ENCODE results near the gene NR1D2.
"Not testable (repeated sequence)": the region's sequence is repeated elsewhere in the genome, so short reads cannot be mapped to it uniquely, and the experiment has no call there.

NR1D2 gene

DNA sequence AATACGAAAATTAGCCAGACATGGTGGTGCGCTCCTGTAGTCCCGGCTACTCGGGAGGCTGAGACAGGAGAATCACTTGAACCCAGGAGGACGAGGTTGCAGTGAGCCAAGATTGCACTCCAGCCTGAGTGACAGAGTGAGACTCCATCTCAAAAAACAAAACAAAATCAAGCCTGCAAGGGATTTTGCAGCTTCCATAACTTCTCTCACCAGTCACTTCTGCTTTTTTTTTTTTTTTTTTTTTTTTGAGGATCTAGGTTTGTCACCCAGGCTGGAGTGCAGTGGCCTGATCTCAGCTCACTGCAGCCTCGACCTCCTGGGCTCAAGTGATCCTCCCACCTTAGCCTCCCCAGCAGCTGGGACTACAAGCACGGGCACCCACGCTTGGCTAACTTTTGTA is 65.7 kb downstream of the NR1D2 start:
- not testable (repeated sequence) for DNase-seq

DNA sequence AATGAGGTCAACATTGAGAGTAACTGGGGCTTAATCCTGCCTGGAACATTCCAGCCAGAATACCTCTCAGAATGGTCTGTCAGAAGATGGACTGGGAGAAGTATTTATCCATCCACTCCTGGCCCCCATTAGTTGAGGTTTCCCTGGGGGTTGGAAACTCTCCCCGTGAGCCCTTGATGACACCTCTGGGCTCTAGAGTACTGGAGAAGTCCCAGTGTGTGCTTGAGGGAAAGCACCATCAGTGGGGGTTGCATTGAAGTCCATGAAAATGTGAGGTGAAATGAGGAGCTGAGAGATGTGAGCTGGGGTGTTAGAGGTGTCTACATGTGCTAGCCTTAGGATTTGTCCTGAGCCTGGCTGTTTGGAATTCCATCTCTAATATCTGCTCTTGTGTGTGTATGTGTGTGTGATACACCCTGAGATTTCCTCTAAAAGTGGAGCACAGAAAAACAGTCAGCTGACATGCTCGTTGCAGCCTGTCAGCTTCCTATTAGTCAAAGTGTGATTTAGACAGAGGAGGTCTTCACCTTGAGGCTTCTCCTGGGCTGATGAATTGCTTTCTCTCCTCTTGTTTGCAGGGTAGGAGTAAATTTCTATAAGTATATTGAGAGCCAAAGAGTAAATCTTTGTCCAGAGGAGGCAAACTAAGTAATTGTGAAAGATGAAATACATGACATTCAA is 67.6 kb downstream of the NR1D2 start:
- DNase-seq, result no peak

DNA sequence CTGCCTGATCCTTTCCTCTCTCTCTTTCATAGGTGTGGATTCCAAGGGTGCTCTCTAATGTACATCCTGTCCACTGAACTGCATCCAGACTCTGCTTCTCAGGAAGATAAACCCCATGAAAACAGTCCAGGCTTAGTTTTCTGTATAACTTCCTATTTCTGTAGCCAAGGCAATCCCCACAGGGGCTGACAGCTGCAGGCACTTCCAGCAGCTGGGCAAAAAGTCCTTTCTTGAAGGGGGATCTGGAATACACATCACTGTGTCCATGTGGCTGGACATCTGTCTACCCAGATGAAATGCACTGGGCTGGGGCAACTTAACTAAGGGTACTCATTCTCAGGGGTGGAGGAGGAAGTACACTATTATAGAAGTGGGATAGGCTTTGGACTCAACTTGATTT is 72.2 kb downstream of the NR1D2 start:
- no peak for DNase-seq

DNA sequence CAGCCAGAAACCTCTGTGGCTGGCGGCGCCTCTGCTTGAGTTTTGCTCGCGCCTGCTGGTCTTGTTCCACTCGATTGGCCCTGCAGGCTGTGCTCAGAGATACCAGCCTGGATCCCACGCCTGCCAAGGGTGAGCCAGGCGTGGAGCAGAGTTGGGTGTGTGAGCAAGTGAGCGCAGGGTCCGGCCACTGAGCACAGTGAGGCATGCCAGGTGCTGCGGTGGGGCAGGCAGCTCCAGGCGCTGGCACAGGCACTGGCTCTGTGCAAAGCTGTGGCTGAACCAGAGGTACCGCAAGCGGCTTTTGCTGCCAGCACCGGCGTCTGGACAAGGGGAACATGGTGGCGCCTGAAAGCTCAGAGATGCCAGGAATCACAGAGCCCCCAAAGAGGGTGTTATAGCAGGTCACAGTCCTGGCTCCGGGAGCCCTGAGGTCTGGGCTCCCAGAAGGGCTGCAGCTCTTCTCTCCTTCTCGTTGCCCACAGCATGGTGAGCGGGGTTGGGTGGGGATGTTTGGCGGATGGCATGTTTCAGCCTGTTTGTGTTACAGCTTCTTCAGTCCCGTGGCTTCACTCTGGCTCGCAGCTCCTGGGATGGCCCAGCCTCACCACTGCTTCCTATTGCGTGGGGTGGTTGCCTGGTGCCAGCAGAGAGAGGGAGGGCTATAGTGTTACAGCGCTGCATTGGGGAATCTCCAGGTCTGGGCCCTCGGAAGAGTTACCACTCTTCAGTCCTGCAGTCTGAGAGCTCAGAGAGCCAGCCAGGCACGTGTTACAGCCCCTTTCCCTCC is 73.9 kb downstream of the NR1D2 start:
- DNase-seq, result no peak

DNA sequence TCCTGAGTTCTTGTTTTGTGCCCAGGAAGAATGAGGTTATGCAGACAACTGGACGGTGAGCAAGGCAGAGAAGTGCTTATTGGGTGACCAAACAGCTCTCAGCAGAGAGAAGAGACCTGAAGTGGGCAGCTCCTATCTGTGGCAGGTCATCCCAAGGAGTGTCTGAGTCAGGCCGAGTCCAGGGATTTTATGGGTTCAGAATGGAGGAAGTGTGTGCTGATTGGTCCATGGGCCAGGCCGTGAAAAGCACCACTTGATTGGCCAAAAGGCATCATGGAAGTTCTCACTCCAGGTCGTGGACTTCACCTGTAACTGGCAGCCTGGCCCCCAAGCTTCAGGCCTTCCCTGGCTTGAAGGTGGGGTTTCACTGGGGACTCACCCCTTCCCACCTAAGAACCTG is 74.5 kb downstream of the NR1D2 start:
- DNase-seq, result no peak

DNA sequence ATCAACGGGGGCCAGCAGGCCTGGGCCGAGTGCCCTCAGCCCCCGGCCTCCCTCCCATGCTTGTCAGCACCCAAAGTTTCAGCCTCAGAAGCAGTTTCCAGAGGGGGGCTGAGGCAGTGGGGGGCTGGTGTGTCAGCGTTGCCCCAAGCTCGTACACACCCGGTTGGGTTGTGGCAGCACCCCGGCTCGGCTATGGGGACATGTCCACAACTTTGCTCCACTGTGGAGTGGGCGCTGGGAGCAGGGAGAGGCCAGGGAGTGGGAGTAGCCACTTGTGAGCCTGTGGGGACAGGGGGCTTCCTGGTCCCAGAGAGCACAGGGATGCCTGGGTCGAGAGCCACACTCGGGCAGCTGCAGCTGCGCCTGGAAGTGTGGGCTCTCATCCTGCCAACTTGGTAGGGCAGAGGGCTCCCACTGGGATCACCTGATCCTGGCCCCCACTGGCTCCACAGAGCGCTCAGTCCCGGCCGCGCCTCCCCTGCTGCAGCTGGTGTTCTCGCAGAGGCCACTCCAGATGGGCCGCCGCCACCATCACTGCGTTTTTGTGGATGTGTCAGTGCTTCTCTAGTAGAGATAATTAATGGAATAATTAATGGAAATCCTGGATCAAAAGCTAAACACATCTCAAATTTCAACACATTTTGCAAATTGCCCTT is 75.1 kb downstream of the NR1D2 start:
- no peak for DNase-seq

DNA sequence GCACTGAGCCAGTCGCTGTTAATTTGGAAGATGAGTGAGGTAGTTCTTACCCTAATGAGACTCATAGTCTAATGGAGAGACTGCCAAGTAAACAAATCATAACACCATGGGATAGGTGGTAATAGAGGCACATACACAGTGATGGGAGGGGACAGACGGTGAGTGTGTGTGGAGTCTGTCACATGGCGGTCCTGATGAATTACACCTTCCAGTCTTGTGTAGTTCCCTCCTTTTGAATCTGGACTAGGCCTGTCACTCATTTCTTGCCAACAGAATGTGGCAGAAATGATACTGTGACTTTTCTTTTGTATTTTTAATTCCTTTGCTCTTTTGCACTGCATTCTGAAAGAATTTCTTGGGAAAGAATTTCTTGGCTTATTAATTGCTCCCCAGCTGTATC is 78.1 kb downstream of the NR1D2 start:
- no peak for DNase-seq

DNA sequence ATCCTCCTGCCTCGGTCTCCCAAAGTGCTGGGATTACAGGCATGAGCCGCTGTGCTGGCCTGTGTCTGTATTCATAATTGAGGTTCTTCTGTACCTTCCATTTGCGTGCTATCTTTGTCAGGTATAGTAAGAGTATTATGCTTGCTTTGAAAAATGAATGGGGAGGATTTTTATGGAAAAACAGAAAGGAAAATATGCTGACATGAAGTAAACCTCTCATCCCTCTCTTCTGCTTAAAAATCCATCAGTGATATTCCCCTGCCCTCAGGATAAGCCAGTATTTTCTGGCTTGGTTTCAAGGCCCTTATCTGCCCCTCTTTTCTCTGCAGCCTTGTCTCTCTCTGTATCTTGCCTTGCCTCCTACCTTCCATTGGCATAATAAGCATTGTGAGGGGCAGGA is 80.7 kb downstream of the NR1D2 start:
- DNase-seq, result no peak

DNA sequence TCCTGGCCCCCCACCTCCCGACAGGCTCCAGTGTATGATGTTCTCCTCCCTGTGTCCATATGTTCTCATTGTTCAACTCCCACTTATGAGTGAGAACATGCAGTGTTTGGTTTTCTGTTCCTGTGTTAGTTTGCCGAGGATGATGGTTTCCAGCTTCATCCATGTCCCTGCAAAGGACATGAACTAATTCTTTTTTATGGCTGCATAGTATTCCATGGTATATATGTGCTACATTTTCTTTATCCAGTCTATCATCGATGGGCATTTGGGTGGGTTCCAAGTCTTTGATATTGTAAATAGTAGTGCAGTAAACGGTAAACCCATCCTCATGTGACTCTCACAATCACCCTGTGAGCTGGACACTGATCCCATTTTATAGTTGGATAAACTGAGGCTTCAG is 81.6 kb downstream of the NR1D2 start:
- DNase-seq, result not testable (repeated sequence)

DNA sequence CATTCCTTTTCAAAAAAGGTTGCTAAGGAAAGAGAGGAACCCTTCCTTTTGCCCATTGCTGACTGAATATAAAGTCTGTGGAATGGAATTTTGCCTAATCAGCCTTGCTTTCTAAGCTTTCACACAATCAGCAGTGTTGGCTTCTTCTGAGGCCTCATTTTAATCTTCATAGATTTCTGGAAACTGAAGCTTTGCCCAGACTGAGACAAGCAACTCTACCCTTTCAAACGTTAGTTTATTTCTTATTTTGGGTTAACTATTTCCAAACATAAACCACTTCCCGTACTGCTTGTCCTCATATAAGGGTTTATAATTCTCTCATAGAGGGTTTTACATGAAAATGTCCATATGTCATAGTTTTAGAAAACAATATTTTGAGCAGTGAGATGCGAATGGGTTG is 82.9 kb downstream of the NR1D2 start:
- no peak for DNase-seq
